Liver (tissue), 9 donors: Measurements from ENCODE around the gene FRMD4A. TPM values are rescaled to one million over a fixed set of nuclear protein-coding genes. Genes with fewer than 3 reads are reported as not detected.

Experiments used
- DNase-seq: peaks from one replicate; pipeline ENCODE4 v3.0.0-alpha.2; 2017; ENCODE audit warnings: low spot score
- H3K27ac ChIP-seq, 2 donors: one replicate each; pipeline ENCODE4 v1.7.0; 2013; ENCODE audit warnings: inconsistent platforms in 2 of 2, low read length in 2 of 2, control low read depth in 1 of 2, low read depth in 1 of 2, mild to moderate bottlenecking in 1 of 2
- H3K27me3 ChIP-seq, 4 donors: one replicate each; pipeline versions ENCODE4 v1.6.1 to v1.7.0; 2013; ENCODE audit warnings: low read length in 3 of 4, inconsistent platforms in 1 of 4, mild to moderate bottlenecking in 1 of 4, moderate library complexity in 1 of 4; ENCODE audit not compliant: control insufficient read depth in 4 of 4, insufficient read depth in 4 of 4
- H3K36me3 ChIP-seq, 4 donors: one replicate each; pipeline versions ENCODE4 v1.6.1 to v1.7.0; 2013; ENCODE audit warnings: low read length in 3 of 4, mild to moderate bottlenecking in 3 of 4, low read depth in 1 of 4, moderate library complexity in 1 of 4; ENCODE audit not compliant: control insufficient read depth in 4 of 4, insufficient read depth in 3 of 4
- H3K4me1 ChIP-seq, 4 donors: one replicate each; pipeline versions ENCODE4 v1.6.1 to v1.7.0; 2013; ENCODE audit warnings: low read length in 3 of 4, mild to moderate bottlenecking in 3 of 4, moderate library complexity in 1 of 4; ENCODE audit not compliant: control insufficient read depth in 4 of 4, insufficient read depth in 4 of 4
- H3K4me3 ChIP-seq, 3 donors: one replicate each; pipeline versions ENCODE4 v1.6.1 to v1.7.0; 2013; ENCODE audit warnings: low read length in 3 of 3, control low read depth in 1 of 3, low read depth in 1 of 3, mild to moderate bottlenecking in 1 of 3
- H3K9ac ChIP-seq, 2 donors: one replicate each; pipeline ENCODE4 v1.7.0; 2013; ENCODE audit warnings: low read length in 2 of 2, mild to moderate bottlenecking in 2 of 2, moderate library complexity in 2 of 2, control low read depth in 1 of 2, low read depth in 1 of 2
- H3K9me3 ChIP-seq, 4 donors: one replicate each; pipeline versions ENCODE4 v1.6.1 to v1.7.0; 2013; ENCODE audit warnings: low read length in 3 of 4; ENCODE audit not compliant: control insufficient read depth in 4 of 4
- EGR1 ChIP-seq, 2 donors: IDR thresholded peaks; 2 replicates each; pipeline ENCODE4 v1.6.1; 2016 to 2018; ENCODE audit warnings: antibody characterized with exemption in 2 of 2, low read depth in 2 of 2
- FOXA1 ChIP-seq: IDR thresholded peaks from 2 replicates; pipeline ENCODE4 v1.6.1; 2016; ENCODE audit warnings: antibody characterized with exemption
- FOXA2 ChIP-seq: IDR thresholded peaks from 2 replicates; pipeline ENCODE4 v1.6.1; 2016; ENCODE audit warnings: antibody characterized with exemption
- GABPA ChIP-seq, 2 donors: IDR thresholded peaks in 1 of 2; conservative IDR thresholded peaks in 1 of 2; 2 replicates each; pipeline ENCODE4 v1.6.1; 2016; ENCODE audit warnings: antibody characterized with exemption in 2 of 2, mild to moderate bottlenecking in 1 of 2, moderate library complexity in 1 of 2
- HNF4A ChIP-seq, 2 donors: conservative IDR thresholded peaks; 2 replicates each; pipeline ENCODE4 v1.6.1; 2016; ENCODE audit warnings: antibody characterized with exemption in 2 of 2, mild to moderate bottlenecking in 2 of 2
- HNF4G ChIP-seq: IDR thresholded peaks from 2 replicates; pipeline ENCODE4 v1.6.1; 2016; ENCODE audit warnings: antibody characterized with exemption
- JUND ChIP-seq, 2 donors: IDR thresholded peaks; 2 replicates each; pipeline ENCODE4 v1.6.1; 2016; ENCODE audit warnings: antibody characterized with exemption in 2 of 2
- NR2F2 ChIP-seq: IDR thresholded peaks from 2 replicates; pipeline ENCODE4 v1.6.1; 2016; ENCODE audit warnings: antibody characterized with exemption
- RAD21 ChIP-seq, 2 donors: IDR thresholded peaks; 2 replicates each; pipeline ENCODE4 v1.6.1; 2016; ENCODE audit warnings: antibody characterized with exemption in 2 of 2, mild to moderate bottlenecking in 2 of 2
- RXRA ChIP-seq, 2 donors: IDR thresholded peaks; 2 replicates each; pipeline ENCODE4 v1.6.1; 2017 to 2018; ENCODE audit warnings: antibody characterized with exemption in 2 of 2, mild to moderate bottlenecking in 1 of 2
- SP1 ChIP-seq: IDR thresholded peaks from 2 replicates; pipeline ENCODE4 v1.6.1; 2018; ENCODE audit warnings: antibody characterized with exemption, mild to moderate bottlenecking
- TAF1 ChIP-seq: conservative IDR thresholded peaks from 2 replicates; pipeline ENCODE4 v1.6.1; 2016; ENCODE audit warnings: antibody characterized with exemption, mild to moderate bottlenecking
- YY1 ChIP-seq: IDR thresholded peaks from 2 replicates; pipeline ENCODE4 v1.6.1; 2016; ENCODE audit warnings: antibody characterized with exemption, mild to moderate bottlenecking
- WGBS: extraction: QIAGEN DNeasy Blood & Tissue Kit; methylation state at CpG from one replicate; pipeline ENCODE4 v1.1.7; 2013; 5-methylcytosine and 5-hydroxymethylcytosine counted together
- polyA plus RNA-seq, 2 donors: library from polyadenylated mRNA; stranded (reverse) in 1 of 2; unstranded in 1 of 2; fragments of 200-250 nt in 1 of 2; fragments of >200 nt in 1 of 2; fragmentation: Nextera tagmentation in 1 of 2; extraction: Ambion mirVana in 1 of 2; gene quantifications; one replicate each; pipeline versions ENCODE4 v1.2.1 to v1.2.3, GENCODE V29; 2013 to 2015
- total RNA-seq, 2 donors: library from RNA; depleted of rRNA; stranded (reverse); fragments of >200 nt; gene quantifications; one replicate each; pipeline ENCODE4 v1.2.3, GENCODE V29; 2014
- TF ChIP-seq, protein P1 (sequence below): IDR thresholded peaks from 2 replicates; pipeline ENCODE4 v1.6.1; 2016; ENCODE audit warnings: antibody characterized with exemption, mild to moderate bottlenecking
- TF ChIP-seq, protein P2 (sequence below): IDR thresholded peaks from 2 replicates; pipeline ENCODE4 v1.6.1; 2016; ENCODE audit warnings: antibody characterized with exemption
- TF ChIP-seq, protein P3 (sequence below): fragments of 150-350 bp; IDR thresholded peaks from 2 replicates; pipeline ENCODE4 v1.5.1; 2017; ENCODE audit warnings: improper control_type of control experiment, low read depth, low read length; ENCODE audit not compliant: missing input control
- TF ChIP-seq, protein P4 (sequence below): IDR thresholded peaks from 2 replicates; pipeline ENCODE4 v1.6.1; 2016; ENCODE audit warnings: antibody characterized with exemption
- TF ChIP-seq, protein P5 (sequence below): IDR thresholded peaks from 2 replicates; pipeline ENCODE4 v1.6.1; 2016; ENCODE audit warnings: antibody characterized with exemption
- donor health status: healthy.
- donor health status: healthy.
- donor health status: healthy.
- donor health status: healthy.
- donor health status: healthy.

Gene FRMD4A
- total and polyA plus RNA-seq, 4 donors = 8.2 to 34.3 (median 13.1) TPM

DNA sequence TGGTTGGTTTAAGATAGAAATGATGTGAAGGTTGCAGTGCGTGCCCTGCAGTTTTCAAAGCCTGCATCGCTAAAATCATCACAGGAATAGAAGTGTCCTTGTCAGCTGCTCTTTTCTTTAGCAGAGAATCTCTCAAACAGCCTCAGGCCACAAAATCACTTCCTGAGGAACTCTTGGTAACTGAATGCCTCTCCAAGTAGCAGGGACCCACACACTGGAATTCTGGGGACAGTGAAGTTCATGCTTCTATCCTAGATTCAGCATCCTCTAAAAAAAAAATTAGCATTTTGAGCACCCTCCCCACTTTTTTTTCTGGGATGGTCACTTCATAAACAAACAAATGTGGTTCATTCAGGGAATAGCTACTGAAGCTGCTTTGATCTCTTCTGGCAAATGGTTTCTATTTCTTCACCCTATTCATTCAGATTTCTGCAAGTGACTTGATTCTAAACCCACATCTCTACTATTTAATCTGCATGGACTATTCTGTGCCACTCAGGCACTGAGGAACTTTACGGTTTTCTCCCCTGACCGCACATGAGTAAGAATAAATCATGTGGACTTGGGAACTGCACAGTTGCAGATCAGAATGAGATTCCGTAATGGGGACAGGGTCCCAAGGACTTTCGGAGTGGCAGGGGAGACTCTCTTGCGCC is 306.9 kb downstream of the FRMD4A start:
- no peak for DNase-seq
- peaks cover 0 to 2% (median 0%) of the 10 kb centered on the region in 4 donors for H3K9me3 ChIP-seq
- 77% methylated on average over 7 of the region's 7 CpGs for WGBS
- H3K27ac ChIP-seq = no peak overlapping the region
- H3K36me3 ChIP-seq = no peaks in the 10 kb centered on the region
- H3K9ac ChIP-seq = no peak overlapping the region
- no peaks in the 10 kb centered on the region for H3K4me1 ChIP-seq
- H3K27me3 ChIP-seq = no peaks in the 10 kb centered on the region
- no peak overlapping the region for H3K4me3 ChIP-seq
- TF ChIP-seq, protein P1, sequence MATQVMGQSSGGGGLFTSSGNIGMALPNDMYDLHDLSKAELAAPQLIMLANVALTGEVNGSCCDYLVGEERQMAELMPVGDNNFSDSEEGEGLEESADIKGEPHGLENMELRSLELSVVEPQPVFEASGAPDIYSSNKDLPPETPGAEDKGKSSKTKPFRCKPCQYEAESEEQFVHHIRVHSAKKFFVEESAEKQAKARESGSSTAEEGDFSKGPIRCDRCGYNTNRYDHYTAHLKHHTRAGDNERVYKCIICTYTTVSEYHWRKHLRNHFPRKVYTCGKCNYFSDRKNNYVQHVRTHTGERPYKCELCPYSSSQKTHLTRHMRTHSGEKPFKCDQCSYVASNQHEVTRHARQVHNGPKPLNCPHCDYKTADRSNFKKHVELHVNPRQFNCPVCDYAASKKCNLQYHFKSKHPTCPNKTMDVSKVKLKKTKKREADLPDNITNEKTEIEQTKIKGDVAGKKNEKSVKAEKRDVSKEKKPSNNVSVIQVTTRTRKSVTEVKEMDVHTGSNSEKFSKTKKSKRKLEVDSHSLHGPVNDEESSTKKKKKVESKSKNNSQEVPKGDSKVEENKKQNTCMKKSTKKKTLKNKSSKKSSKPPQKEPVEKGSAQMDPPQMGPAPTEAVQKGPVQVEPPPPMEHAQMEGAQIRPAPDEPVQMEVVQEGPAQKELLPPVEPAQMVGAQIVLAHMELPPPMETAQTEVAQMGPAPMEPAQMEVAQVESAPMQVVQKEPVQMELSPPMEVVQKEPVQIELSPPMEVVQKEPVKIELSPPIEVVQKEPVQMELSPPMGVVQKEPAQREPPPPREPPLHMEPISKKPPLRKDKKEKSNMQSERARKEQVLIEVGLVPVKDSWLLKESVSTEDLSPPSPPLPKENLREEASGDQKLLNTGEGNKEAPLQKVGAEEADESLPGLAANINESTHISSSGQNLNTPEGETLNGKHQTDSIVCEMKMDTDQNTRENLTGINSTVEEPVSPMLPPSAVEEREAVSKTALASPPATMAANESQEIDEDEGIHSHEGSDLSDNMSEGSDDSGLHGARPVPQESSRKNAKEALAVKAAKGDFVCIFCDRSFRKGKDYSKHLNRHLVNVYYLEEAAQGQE = no peak
- TF ChIP-seq HNF4G (no peak), SP1 (no peak), EGR1 (IDR thresholded peaks at IDR 0.05; ENCODE audit: low read depth in 2 of 2) (no peak), NR2F2 (no peak), GABPA (IDR thresholded peaks at IDR 0.05 in 1 of 2, conservative IDR thresholded peaks at IDR 0.05 in 1 of 2) (no peak), FOXA2 (no peak), RAD21 (IDR thresholded peaks at IDR 0.05) (no peak), RXRA (IDR thresholded peaks at IDR 0.05) (no peak), HNF4A (conservative IDR thresholded peaks at IDR 0.05) (no peak), FOXA1 (no peak), TAF1 (no peak), JUND (IDR thresholded peaks at IDR 0.05) (no peak), YY1 (no peak)
- TF ChIP-seq, protein P2, sequence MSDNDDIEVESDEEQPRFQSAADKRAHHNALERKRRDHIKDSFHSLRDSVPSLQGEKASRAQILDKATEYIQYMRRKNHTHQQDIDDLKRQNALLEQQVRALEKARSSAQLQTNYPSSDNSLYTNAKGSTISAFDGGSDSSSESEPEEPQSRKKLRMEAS = no peak
- TF ChIP-seq, protein P3, sequence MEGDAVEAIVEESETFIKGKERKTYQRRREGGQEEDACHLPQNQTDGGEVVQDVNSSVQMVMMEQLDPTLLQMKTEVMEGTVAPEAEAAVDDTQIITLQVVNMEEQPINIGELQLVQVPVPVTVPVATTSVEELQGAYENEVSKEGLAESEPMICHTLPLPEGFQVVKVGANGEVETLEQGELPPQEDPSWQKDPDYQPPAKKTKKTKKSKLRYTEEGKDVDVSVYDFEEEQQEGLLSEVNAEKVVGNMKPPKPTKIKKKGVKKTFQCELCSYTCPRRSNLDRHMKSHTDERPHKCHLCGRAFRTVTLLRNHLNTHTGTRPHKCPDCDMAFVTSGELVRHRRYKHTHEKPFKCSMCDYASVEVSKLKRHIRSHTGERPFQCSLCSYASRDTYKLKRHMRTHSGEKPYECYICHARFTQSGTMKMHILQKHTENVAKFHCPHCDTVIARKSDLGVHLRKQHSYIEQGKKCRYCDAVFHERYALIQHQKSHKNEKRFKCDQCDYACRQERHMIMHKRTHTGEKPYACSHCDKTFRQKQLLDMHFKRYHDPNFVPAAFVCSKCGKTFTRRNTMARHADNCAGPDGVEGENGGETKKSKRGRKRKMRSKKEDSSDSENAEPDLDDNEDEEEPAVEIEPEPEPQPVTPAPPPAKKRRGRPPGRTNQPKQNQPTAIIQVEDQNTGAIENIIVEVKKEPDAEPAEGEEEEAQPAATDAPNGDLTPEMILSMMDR = no peak
- TF ChIP-seq, protein P4, sequence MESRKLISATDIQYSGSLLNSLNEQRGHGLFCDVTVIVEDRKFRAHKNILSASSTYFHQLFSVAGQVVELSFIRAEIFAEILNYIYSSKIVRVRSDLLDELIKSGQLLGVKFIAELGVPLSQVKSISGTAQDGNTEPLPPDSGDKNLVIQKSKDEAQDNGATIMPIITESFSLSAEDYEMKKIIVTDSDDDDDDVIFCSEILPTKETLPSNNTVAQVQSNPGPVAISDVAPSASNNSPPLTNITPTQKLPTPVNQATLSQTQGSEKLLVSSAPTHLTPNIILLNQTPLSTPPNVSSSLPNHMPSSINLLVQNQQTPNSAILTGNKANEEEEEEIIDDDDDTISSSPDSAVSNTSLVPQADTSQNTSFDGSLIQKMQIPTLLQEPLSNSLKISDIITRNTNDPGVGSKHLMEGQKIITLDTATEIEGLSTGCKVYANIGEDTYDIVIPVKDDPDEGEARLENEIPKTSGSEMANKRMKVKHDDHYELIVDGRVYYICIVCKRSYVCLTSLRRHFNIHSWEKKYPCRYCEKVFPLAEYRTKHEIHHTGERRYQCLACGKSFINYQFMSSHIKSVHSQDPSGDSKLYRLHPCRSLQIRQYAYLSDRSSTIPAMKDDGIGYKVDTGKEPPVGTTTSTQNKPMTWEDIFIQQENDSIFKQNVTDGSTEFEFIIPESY = no peak
- TF ChIP-seq, protein P5, sequence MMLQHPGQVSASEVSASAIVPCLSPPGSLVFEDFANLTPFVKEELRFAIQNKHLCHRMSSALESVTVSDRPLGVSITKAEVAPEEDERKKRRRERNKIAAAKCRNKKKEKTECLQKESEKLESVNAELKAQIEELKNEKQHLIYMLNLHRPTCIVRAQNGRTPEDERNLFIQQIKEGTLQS = no peak
